ENCODE measurements around the gene CD300LF. TPM values are rescaled to one million over a fixed set of nuclear protein-coding genes. Genes with fewer than 3 reads are reported as not detected.
A peak's percentile ranks its signal among the peaks of the same experiment; 100 is the strongest.

The CD300LF gene
- total RNA-seq, 1 donor from 2014 or later, result not detected

- no peak overlapping the region for H3K4me3 ChIP-seq (ENCODE audit: low read depth, low read length)
- H3K36me3 ChIP-seq (ENCODE audit: control insufficient read depth, insufficient read depth, low read length), result no peaks in the 10 kb centered on the region
- no peak for TF ChIP-seq CTCF (IDR thresholded peaks at IDR 0.05; ENCODE audit: insufficient read depth, low read length, severe bottlenecking)
- FAIRE-seq (no peak), DNase-seq (ENCODE audit: low read depth) (no peak)
- H3K27me3 ChIP-seq (ENCODE audit: control insufficient read depth, insufficient read depth, low read length), result no peaks in the 10 kb centered on the region
Observed at GRCh38 chr17:74703311-74703710, 9.4 kb downstream of the CD300LF start.

- FAIRE-seq (no peak), DNase-seq (ENCODE audit: low read depth) (no peak)
- no peaks in the 10 kb centered on the region for H3K27me3 ChIP-seq (ENCODE audit: control insufficient read depth, insufficient read depth, low read length)
Observed at GRCh38 chr17:74702116-74702871, 10.4 kb downstream of the CD300LF start.

GRCh38 chr17:74699236-74699635 is 13.5 kb downstream of the CD300LF start:
- Histone ChIP-seq H3K36me3 (ENCODE audit: control insufficient read depth, insufficient read depth, low read length) (no peaks in the 10 kb centered on the region), H3K4me3 (ENCODE audit: low read depth, low read length) (no peak overlapping the region), H3K27me3 (ENCODE audit: control insufficient read depth, insufficient read depth, low read length) (no peaks in the 10 kb centered on the region)
- no peak for FAIRE-seq
- no peak for TF ChIP-seq CTCF (IDR thresholded peaks at IDR 0.05; ENCODE audit: insufficient read depth, low read length, severe bottlenecking)
- DNase-seq (ENCODE audit: low read depth), result no peak

More at GRCh38 chr17:74702116-74702871, 10.4 kb downstream of the CD300LF start:
- H3K36me3 ChIP-seq (ENCODE audit: control insufficient read depth, insufficient read depth, low read length), result no peaks in the 10 kb centered on the region
- H3K4me3 ChIP-seq (ENCODE audit: low read depth, low read length), result no peak overlapping the region
- TF ChIP-seq CTCF (IDR thresholded peaks at IDR 0.05; ENCODE audit: insufficient read depth, low read length, severe bottlenecking), result no peak

- no peak for DNase-seq (ENCODE audit: low read depth)
- H3K27me3 ChIP-seq (ENCODE audit: control insufficient read depth, insufficient read depth, low read length), result no peaks in the 10 kb centered on the region
- no peak for FAIRE-seq
Observed at GRCh38 chr17:74698069-74698468, 14.7 kb downstream of the CD300LF start.

GRCh38 chr17:74697515-74697914 is 15.2 kb downstream of the CD300LF start:
- no peaks in the 10 kb centered on the region for H3K27me3 ChIP-seq (ENCODE audit: control insufficient read depth, insufficient read depth, low read length)
- H3K4me3 ChIP-seq (ENCODE audit: low read depth, low read length), result no peak overlapping the region
- FAIRE-seq (peak; percentile 43), DNase-seq (ENCODE audit: low read depth) (no peak)
- TF ChIP-seq CTCF (IDR thresholded peaks at IDR 0.05; ENCODE audit: insufficient read depth, low read length, severe bottlenecking), result no peak
- no peaks in the 10 kb centered on the region for H3K36me3 ChIP-seq (ENCODE audit: control insufficient read depth, insufficient read depth, low read length)

More at GRCh38 chr17:74698069-74698468, 14.7 kb downstream of the CD300LF start:
- Histone ChIP-seq H3K36me3 (ENCODE audit: control insufficient read depth, insufficient read depth, low read length) (no peaks in the 10 kb centered on the region), H3K4me3 (ENCODE audit: low read depth, low read length) (no peak overlapping the region)
- TF ChIP-seq CTCF (IDR thresholded peaks at IDR 0.05; ENCODE audit: insufficient read depth, low read length, severe bottlenecking), result no peak

GRCh38 chr17:74695629-74696028 is 17.1 kb downstream of the CD300LF start:
- Histone ChIP-seq H3K4me3 (ENCODE audit: low read depth, low read length) (no peak overlapping the region), H3K36me3 (ENCODE audit: control insufficient read depth, insufficient read depth, low read length) (no peaks in the 10 kb centered on the region), H3K27me3 (ENCODE audit: control insufficient read depth, insufficient read depth, low read length) (no peaks in the 10 kb centered on the region)
- no peak for FAIRE-seq
- no peak for DNase-seq (ENCODE audit: low read depth)
- no peak for TF ChIP-seq CTCF (IDR thresholded peaks at IDR 0.05; ENCODE audit: insufficient read depth, low read length, severe bottlenecking)

Measured in bronchial epithelial cell (primary cell).